GM21786 (cell line): ENCODE data around the gene NUAK1.

Experiments used
- ATAC-seq: cut with Tn5 transposase; IDR thresholded peaks from one replicate; pipeline ENCODE4 v1.9.1; 2021; ENCODE audit not compliant: unreplicated experiment

The NUAK1 gene

GRCh38 chr12:106066726-106067325 lies 71.9 kb downstream of the NUAK1 start:
- ATAC-seq: no peak

GRCh38 chr12:106066051-106066705 lies 72.6 kb downstream of the NUAK1 start:
- no peak for ATAC-seq

DNA sequence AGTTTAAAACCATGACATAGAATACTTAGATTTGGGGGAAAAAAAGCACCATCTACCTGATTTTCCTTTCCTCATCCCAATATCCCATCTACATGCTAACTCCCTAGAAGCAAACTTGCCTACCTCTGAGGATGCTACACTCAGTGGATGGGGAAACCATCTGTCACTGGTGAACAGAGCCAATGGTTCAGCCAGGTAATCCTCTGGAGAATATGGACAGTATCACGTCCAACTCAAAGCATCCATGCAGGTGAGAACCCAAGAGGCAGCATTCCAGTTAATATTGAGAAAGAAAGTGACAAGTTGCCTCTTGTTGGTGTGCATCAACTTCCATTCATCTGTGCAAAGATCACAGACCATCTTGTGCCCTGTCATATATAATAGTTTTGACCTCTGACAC lies 73.2 kb downstream of the NUAK1 start:
- no peak for ATAC-seq

DNA sequence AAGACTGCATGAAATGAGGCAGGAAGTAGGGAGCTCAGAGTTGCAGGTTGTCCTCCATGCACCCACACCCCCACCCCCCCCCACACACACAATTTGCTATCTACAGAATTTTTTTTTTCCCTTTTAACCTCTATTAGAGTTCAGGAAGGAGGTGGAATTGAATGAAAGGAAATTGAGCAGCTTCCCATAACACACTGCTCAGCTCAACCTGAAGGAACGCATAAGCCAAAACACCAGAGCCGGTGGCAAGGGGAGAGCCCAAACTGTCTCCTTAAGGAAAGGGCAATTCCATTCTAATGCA lies 74.1 kb downstream of the NUAK1 start:
- no peak for ATAC-seq

DNA sequence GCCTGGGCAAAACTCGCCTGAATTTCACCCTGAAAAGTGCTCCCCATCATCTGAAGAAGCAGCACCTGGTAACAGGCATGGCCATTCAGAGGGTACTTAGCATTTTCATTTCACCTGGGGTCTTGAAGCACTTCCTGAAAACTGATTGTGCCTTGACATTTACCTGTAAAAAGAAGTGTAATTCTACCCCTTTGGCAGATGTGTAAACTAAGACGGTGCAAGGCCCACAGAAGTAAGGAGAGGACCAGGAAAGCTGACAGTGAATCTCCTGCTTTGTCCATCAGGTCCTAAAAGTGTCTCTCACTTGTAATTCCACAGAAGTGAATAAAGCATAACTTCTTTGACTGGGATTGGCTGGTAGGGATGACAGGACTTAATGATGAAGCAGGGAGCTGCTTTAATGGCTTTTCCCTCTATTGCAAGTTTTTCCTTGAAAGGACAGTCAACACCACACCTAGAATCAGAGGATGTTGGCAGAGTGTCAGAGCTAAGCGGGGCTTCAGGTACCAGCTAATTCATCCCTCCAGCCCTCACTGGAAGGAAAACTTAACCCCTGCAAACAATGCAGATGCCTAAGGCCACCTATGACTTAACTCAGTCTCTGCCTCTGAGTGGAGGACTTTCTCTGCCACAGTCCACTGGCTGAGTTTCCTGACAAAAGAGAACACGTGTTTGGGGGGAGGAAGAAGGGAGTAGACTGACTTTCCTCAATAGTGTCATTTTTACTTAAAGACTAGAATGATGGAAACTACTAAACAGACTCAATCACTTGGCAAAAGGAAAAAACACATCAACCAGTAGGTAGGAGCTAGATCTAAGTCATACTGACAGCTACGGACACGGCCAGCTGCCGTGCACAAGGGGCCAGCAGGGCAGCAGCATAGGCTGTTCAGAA lies 74.7 kb downstream of the NUAK1 start:
- ATAC-seq: no peak

DNA sequence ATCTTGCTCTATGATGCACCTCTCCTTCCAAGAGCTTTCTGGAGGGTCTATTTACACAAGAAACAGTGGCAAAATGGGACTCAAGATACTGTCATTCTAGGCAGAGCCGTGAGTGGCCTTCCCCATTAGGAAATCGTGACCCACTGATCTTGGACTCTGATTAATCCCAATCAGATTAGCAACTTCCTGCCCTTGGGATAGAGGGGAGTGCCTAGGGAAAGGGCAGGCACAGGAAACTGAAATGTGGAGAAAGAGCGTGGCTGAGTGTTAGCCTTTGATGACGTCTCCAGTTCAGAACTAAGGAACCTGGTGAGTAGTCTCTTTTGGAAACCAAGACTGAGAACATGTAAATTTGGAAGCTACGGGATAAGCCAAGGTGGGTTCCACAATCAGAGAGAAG lies 76.1 kb downstream of the NUAK1 start:
- no peak for ATAC-seq

DNA sequence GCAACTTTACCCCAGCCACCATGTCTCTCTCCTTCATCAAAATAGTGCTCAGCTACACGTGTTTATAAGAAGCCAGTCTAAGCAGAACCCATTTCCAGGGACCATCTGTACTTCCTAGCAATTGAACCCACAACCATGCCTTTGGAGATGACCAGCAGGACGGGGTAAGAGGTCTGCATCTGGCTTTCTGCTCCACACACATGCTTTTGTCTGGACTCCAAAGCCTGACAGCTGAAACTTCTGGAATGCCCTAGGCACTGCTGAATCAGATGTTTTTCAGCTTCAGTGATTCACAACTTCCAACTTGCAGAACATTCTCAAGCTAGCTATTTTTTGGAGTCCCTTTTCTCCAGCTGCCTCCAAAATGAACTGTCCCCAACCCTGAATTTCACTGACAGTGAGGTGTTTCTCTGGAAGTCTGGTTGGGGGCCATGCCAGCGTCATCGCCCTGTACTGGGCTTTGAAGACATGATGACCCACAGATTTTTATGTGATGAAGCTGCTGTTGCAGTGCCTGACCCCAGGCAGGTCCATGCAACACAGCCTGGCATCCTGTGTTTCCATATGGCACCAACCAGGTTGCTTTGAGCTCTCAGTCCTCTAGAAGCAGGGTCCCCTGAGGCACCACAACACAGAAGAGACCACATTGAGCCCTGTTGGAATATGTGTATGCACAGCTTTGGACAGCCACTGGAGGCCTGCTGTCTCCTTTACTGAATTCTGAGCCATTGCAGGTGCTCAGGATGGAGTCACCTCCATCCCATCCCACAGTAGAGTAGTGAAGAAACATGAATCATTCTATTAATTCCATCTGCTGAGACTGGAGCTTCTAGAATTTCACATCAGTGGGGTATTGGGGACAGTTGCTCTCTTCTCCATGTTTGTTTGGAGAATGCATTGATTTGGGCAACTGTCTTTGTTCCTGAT lies 80.2 kb downstream of the NUAK1 start:
- no peak for ATAC-seq

GRCh38 chr12:106054049-106054448 lies 84.7 kb downstream of the NUAK1 start:
- ATAC-seq: no peak

DNA sequence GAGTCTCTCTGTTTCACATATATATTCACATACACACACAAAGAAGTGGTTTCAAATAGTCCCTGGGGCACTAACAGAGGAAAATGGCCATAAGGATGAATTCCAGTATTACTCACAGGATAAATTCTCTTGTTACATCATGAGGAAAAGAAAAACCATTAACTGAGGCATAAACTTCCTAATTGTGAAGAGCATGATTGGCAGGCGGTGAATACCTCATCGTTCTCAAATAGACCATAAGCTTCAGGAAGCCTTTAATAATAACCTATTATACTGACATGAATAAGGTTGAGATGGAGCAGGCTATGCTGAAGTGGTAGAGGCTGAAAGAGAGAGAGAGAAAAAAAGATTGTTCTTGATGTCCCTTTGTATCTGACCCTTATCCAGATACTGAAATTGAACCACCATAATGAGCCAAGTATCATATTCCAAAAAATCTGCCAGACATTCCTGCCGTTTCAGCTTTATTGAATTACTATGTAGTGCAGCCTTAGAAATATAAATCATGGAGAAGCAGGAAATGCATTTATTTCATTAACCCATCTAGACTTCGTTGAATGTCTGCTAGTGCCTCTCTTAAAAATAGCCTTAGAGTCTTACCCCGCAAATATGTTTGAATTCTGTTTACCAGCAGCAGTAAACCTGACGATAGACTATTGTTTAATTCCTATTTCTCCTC lies 86.8 kb downstream of the NUAK1 start:
- no peak for ATAC-seq

DNA sequence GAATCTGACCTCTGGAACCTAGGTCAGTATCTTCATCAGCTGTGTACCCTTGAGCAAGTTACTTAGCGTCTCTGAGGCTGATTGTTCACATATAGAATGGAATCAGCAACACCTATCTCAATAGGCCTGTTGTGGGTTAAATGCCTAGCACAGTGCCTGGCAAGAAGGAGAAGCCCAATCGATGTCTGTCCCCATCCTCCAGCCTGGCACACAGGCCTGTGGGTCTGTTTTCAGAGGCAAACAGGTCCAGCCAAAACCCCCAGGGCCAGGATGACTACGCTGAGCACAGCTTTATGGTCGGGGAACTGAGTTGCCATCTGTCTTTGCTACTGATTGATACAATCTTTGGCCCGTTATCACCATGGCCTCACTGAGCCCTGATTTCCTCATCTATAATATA lies 89.2 kb downstream of the NUAK1 start:
- ATAC-seq: no peak

- ATAC-seq: no peak
These were observed 89.6 kb downstream of the NUAK1 start for GRCh38 chr12:106049105-106049504.

- no peak for ATAC-seq
These were observed 90.1 kb downstream of the NUAK1 start for GRCh38 chr12:106048676-106049075.

DNA sequence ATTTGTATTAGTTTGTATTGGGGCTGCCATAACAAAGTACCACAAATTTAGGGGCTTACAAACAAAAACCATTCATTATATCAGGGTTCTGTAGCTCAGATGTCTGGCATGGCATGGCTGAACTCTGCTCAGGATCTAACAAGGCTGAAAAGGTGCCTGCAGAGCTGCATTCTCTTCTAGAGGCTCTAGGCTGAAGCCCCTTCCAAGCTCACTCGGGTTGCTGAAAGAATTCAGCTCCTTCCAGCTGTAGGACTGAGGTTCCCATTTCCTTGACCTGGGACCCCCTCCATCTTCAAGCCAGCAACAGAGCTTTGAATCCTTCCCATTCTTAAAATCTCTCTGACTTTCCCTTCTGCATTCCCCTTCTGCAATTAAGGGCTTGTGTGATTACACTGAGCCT lies 90.7 kb downstream of the NUAK1 start:
- no peak for ATAC-seq

- no peak for ATAC-seq
These were observed 91.8 kb downstream of the NUAK1 start for GRCh38 chr12:106046947-106047346.

- ATAC-seq: no peak
These were observed 92.4 kb downstream of the NUAK1 start for GRCh38 chr12:106046301-106046846.

GRCh38 chr12:106045251-106045674 lies 93.5 kb downstream of the NUAK1 start:
- no peak for ATAC-seq

DNA sequence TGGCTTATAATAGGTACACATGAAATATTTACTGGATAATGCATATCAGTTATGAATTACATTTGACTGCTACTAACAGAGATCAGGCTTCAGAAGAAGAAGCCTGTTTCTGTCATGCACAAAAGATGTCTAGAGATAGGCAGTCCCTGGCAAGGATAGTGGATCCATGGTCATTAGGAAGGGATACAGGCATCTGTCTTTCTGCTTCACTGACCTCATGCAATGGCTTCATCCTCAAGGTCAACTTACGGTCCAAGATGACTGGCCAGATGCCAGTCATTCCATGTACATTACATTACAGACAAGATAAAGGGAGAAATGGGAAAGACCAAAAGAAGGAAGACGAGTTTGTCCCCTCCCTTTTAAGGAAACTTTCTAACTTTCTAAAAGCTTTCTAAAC lies 94.0 kb downstream of the NUAK1 start:
- ATAC-seq: no peak

GRCh38 chr12:106042037-106042436 lies 96.7 kb downstream of the NUAK1 start:
- no peak for ATAC-seq

DNA sequence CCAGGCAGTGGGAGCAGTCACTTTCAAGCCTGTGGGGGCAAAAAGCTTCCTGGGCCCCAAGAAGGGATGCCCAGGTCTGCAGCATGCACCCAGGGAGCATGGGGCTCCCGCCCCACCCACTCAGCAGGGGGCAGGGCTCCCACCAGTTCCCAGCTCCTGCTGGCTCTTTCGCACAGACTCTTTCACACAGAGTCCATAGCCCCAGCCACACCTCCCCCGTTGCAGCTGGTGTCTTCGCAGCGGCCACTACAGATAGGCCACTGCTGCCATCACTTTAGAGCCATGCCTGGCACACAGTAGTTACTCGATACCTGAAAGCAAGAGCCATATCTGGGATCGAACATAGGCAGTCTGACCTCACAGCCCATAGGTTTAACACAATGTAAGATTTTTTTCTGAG lies 98.2 kb downstream of the NUAK1 start:
- no peak for ATAC-seq

DNA sequence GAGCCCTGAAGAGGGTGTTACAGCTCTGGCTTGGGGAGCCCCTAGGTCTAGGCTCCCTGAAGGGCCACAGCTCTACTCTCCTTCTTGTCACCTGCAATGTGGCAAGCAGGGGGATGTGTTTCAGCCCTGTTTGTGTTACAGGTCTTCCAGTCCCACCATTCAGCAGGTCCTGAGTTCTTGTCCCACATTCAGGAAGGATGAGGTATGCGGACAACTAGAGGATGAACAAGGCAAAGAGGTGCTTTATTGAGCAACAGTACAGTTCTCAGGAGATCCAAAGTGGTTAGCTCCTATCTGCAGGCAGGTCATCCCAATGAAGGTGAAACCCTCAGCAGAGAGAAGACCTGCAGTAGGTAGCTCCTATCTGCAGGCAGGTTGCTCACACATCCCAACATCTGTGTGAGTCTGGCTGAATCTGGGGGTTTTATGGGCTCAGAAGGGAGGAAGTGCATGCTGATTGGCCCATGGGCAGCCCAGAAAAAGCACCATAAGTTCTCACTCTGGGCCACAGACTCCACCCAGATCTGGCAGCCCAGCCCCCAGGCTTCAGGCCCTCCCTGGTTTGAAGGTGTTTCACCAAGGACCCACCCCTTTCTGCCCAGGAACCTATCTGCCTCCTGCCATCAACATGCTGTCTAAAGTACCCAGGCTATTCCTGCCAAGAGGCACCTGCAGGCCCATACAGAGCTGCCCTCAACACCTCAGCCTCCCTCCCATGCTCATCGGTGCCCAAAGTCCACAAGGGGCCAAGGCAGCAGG lies 98.9 kb downstream of the NUAK1 start:
- ATAC-seq: no peak
